Measurements from ENCODE around the gene CD276.

CD276 gene

GRCh38 chr15:73732930-73733329 lies 48.7 kb downstream of the CD276 start:
- Histone ChIP-seq H3K79me2 (ENCODE audit: control insufficient read depth, low read length) (no peaks in the 10 kb centered on the region), H3K4me1 (ENCODE audit: control insufficient read depth, low read length) (no peaks in the 10 kb centered on the region), H3K27me3 (ENCODE audit: control insufficient read depth, low read length) (no peaks in the 10 kb centered on the region), H3K4me2 (ENCODE audit: low read length) (no peak overlapping the region), H3K9me2 (replicated peaks; ENCODE audit: control insufficient read depth, low read length) (no peaks in the 10 kb centered on the region), H3K27ac (ENCODE audit: low read depth, low read length) (no peak overlapping the region), H3K4me3 (ENCODE audit: low read length) (no peak overlapping the region), H4K20me1 (ENCODE audit: control insufficient read depth, insufficient read depth, low read depth, low read length) (no peaks in the 10 kb centered on the region), H3F3A (ENCODE audit: control insufficient read depth, insufficient read depth) (no peaks in the 10 kb centered on the region), H3K9me3 (ENCODE audit: control insufficient read depth, insufficient read depth, low read length) (no peaks in the 10 kb centered on the region), H3K36me3 (ENCODE audit: control insufficient read depth, low read length) (no peaks in the 10 kb centered on the region)
- TF ChIP-seq CTCF (IDR thresholded peaks at IDR 0.05; ENCODE audit: low read depth, low read length, poor library complexity, severe bottlenecking), result no peak
- TF ChIP-seq EZH2phosphoT487 (IDR thresholded peaks at IDR 0.05; ENCODE audit: borderline replicate concordance, low read length), result no peak

DNA sequence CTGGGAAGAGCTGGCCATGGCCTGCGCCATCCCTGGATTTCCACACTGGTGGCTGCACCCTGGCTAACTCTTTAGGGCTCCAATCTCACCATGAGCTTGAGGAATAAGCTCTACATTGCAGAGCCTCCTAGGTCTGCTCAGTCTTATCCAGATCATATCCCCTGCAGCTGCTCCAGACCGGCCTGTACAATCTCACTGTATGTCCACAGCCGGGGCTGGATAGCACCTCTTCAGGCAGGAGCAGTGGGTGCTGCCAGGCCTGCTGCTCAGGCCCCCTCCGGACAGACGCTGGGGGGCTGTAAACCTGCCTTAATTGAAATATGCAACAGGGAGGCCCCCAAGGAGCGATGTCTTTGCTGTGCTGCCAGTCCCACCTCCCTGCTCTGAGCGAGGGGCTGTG lies 53.4 kb downstream of the CD276 start:
- Histone ChIP-seq H4K20me1 (ENCODE audit: control insufficient read depth, insufficient read depth, low read depth, low read length) (no peaks in the 10 kb centered on the region), H3K27ac (ENCODE audit: low read depth, low read length) (no peak overlapping the region), H3K9me3 (ENCODE audit: control insufficient read depth, insufficient read depth, low read length) (no peaks in the 10 kb centered on the region), H3K4me3 (ENCODE audit: low read length) (no peak overlapping the region), H3K79me2 (ENCODE audit: control insufficient read depth, low read length) (no peaks in the 10 kb centered on the region), H3K36me3 (ENCODE audit: control insufficient read depth, low read length) (no peaks in the 10 kb centered on the region), H3K4me1 (ENCODE audit: control insufficient read depth, low read length) (no peaks in the 10 kb centered on the region), H3K27me3 (ENCODE audit: control insufficient read depth, low read length) (no peaks in the 10 kb centered on the region), H3K4me2 (ENCODE audit: low read length) (no peak overlapping the region), H3F3A (ENCODE audit: control insufficient read depth, insufficient read depth) (no peaks in the 10 kb centered on the region), H3K9me2 (replicated peaks; ENCODE audit: control insufficient read depth, low read length) (no peaks in the 10 kb centered on the region)
- TF ChIP-seq EZH2phosphoT487 (IDR thresholded peaks at IDR 0.05; ENCODE audit: borderline replicate concordance, low read length) (no peak), CTCF (IDR thresholded peaks at IDR 0.05; ENCODE audit: low read depth, low read length, poor library complexity, severe bottlenecking) (no peak)

GRCh38 chr15:73740152-73741048 lies 56.2 kb downstream of the CD276 start:
- Histone ChIP-seq H3F3A (ENCODE audit: control insufficient read depth, insufficient read depth) (no peaks in the 10 kb centered on the region), H3K79me2 (ENCODE audit: control insufficient read depth, low read length) (no peaks in the 10 kb centered on the region), H3K27me3 (ENCODE audit: control insufficient read depth, low read length) (no peaks in the 10 kb centered on the region), H3K4me2 (ENCODE audit: low read length) (no peak overlapping the region), H3K36me3 (ENCODE audit: control insufficient read depth, low read length) (no peaks in the 10 kb centered on the region), H3K4me3 (ENCODE audit: low read length) (no peak overlapping the region), H4K20me1 (ENCODE audit: control insufficient read depth, insufficient read depth, low read depth, low read length) (no peaks in the 10 kb centered on the region), H3K27ac (ENCODE audit: low read depth, low read length) (no peak overlapping the region), H3K9me2 (replicated peaks; ENCODE audit: control insufficient read depth, low read length) (no peaks in the 10 kb centered on the region), H3K4me1 (ENCODE audit: control insufficient read depth, low read length) (no peaks in the 10 kb centered on the region), H3K9me3 (ENCODE audit: control insufficient read depth, insufficient read depth, low read length) (no peaks in the 10 kb centered on the region)
- TF ChIP-seq CTCF (IDR thresholded peaks at IDR 0.05; ENCODE audit: low read depth, low read length, poor library complexity, severe bottlenecking) (no peak), EZH2phosphoT487 (IDR thresholded peaks at IDR 0.05; ENCODE audit: borderline replicate concordance, low read length) (no peak)

Data from DOHH2 (cell line).